Esophagus muscularis mucosa (tissue), 4 donors: ENCODE measurements around the gene PCDH1. TPM values are rescaled to one million over a fixed set of nuclear protein-coding genes. Genes with fewer than 3 reads are reported as not detected.
"Not testable (repeated sequence)": the region's sequence is repeated elsewhere in the genome, so short reads cannot be mapped to it uniquely, and the experiment has no call there.

ENCODE experiments used
- DNase-seq: peaks from one replicate; pipeline ENCODE4 v3.0.0-alpha.2; 2017; ENCODE audit errors: extremely low spot score
- H3K27ac ChIP-seq, 4 donors: fragments of 200-600 bp; sonication (generic); replicated peaks in 1 of 4; 1 replicate in 3 of 4; 2 replicates in 1 of 4; pipeline ENCODE4 v1.5.1; 2016 to 2019; ENCODE audit warnings: mild to moderate bottlenecking in 1 of 4
- H3K27me3 ChIP-seq, 4 donors: fragments of 200-600 bp; sonication (generic); one replicate each; pipeline versions ENCODE4 v1.5.1 to v1.6.0; 2016 to 2019
- H3K36me3 ChIP-seq, 4 donors: fragments of 200-600 bp; sonication (generic); one replicate each; pipeline ENCODE4 v1.5.1; 2016 to 2019
- H3K4me1 ChIP-seq, 4 donors: fragments of 200-600 bp; sonication (generic); one replicate each; pipeline ENCODE4 v1.5.1; 2016 to 2019
- H3K4me3 ChIP-seq, 4 donors: fragments of 200-600 bp; sonication (generic); 1 replicate in 2 of 4; 2 replicates in 2 of 4; pipeline ENCODE4 v1.5.1; 2016 to 2019; ENCODE audit warnings: mild to moderate bottlenecking in 4 of 4, moderate library complexity in 1 of 4
- H3K9me3 ChIP-seq, 4 donors: fragments of 200-600 bp; sonication (generic); 1 replicate in 3 of 4; 2 replicates in 1 of 4; pipeline ENCODE4 v1.5.1; 2016 to 2019
- CTCF ChIP-seq, 3 experiments: fragments of 200-600 bp in 2 of 3; fragments of 450-650 bp in 1 of 3; sonication (generic) in 2 of 3; IDR thresholded peaks; one replicate each; pipeline ENCODE4 v1.5.1; 2017 to 2019; ENCODE audit warnings: antibody characterized with exemption in 3 of 3, mild to moderate bottlenecking in 2 of 3, moderate library complexity in 1 of 3
- EP300 ChIP-seq: sonication (generic); formaldehyde crosslinking; IDR thresholded peaks from one replicate; pipeline ENCODE4 v1.6.1; 2017; ENCODE audit warnings: antibody characterized with exemption
- POLR2A ChIP-seq: fragments of 450-650 bp; IDR thresholded peaks from one replicate; pipeline ENCODE4 v1.6.1; 2017; ENCODE audit warnings: antibody characterized with exemption, moderate library complexity, mild to moderate bottlenecking, low read depth
- POLR2AphosphoS5 ChIP-seq, 2 donors: sonication (generic); formaldehyde crosslinking; IDR thresholded peaks; one replicate each; pipeline ENCODE4 v1.6.1; 2017; ENCODE audit warnings: antibody characterized with exemption in 2 of 2
- WGBS: methylation state at CpG from one replicate; pipeline ENCODE4 v1.1.5; 2018; 5-methylcytosine and 5-hydroxymethylcytosine counted together
- intact Hi-C: fragments of 100-400 bp; cut with DNase I; formaldehyde crosslinking; loops from one replicate; pipeline ENCODE4 v1.15.1; 2023
- total RNA-seq, 4 donors: library from RNA; depleted of rRNA; stranded (reverse); fragments of >200 nt; gene quantifications; one replicate each; pipeline versions ENCODE4 v1.1.0 to v1.2.1, GENCODE V29; 2016

Gene PCDH1
- total RNA-seq, 4 donors from 2014 or later = 18.7 to 57.8 (median 38.2) TPM

GRCh38 chr5:141824717-141825116 lies 53.5 kb downstream of the PCDH1 start:
- H3K36me3 ChIP-seq = peaks cover 0 to 16% (median 0%) of the 10 kb centered on the region in 4 donors
- TF ChIP-seq EP300 = no peak
- no peak overlapping the region for H3K27ac ChIP-seq
- no peak for DNase-seq
- intact Hi-C loops = no loop called here
- H3K4me1 ChIP-seq = peaks cover 0 to 39% (median 25%) of the 10 kb centered on the region in 4 donors
- WGBS = 72% methylated on average over 3 of the region's 3 CpGs
- peaks cover 0 to 21% (median 0%) of the 10 kb centered on the region in 4 donors for H3K27me3 ChIP-seq
- H3K4me3 ChIP-seq = no peak overlapping the region
- H3K9me3 ChIP-seq = no peaks in the 10 kb centered on the region

- Histone ChIP-seq H3K27ac (peak overlapping the region; percentile 64 to 79 (median 74)), H3K36me3 (peaks cover 0 to 16% (median 0%) of the 10 kb centered on the region in 4 donors), H3K4me3 (no peak overlapping the region), H3K27me3 (peaks cover 0 to 24% (median 0%) of the 10 kb centered on the region in 4 donors), H3K4me1 (peaks cover 0 to 39% (median 25%) of the 10 kb centered on the region in 4 donors), H3K9me3 (no peaks in the 10 kb centered on the region)
- 82% methylated on average over 2 of the region's 3 CpGs for WGBS
- TF ChIP-seq POLR2AphosphoS5 (IDR thresholded peaks at IDR 0.05) = no peak
- no peak for TF ChIP-seq POLR2A
- TF ChIP-seq EP300 = no peak
- no peak for TF ChIP-seq CTCF (IDR thresholded peaks at IDR 0.05)
- intact Hi-C loops = no loop called here
- DNase-seq = no peak
These were observed 55.2 kb downstream of the PCDH1 start for GRCh38 chr5:141823056-141823455.

- no peak for DNase-seq
- H3K4me1 ChIP-seq = peaks cover 0 to 39% (median 27%) of the 10 kb centered on the region in 4 donors
- intact Hi-C loops = no loop called here
- WGBS = 41% methylated on average over 2 of the region's 2 CpGs
- H3K4me3 ChIP-seq = no peak overlapping the region
- TF ChIP-seq POLR2AphosphoS5 (IDR thresholded peaks at IDR 0.05) (peak; percentile 37 to 42), EP300 (peak; percentile 44), CTCF (IDR thresholded peaks at IDR 0.05) (no peak), POLR2A (no peak)
- peaks cover 0 to 16% (median 0%) of the 10 kb centered on the region in 4 donors for H3K36me3 ChIP-seq
- H3K27me3 ChIP-seq = peaks cover 0 to 21% (median 0%) of the 10 kb centered on the region in 4 donors
- peak overlapping the region; percentile 64 to 79 (median 74) for H3K27ac ChIP-seq
- no peaks in the 10 kb centered on the region for H3K9me3 ChIP-seq
These were observed 56.1 kb downstream of the PCDH1 start for GRCh38 chr5:141822144-141822543.

GRCh38 chr5:141821430-141821925 lies 56.7 kb downstream of the PCDH1 start:
- intact Hi-C loops = no loop called here
- 65% methylated on average over 3 of the region's 3 CpGs for WGBS
- Histone ChIP-seq H3K9me3 (no peaks in the 10 kb centered on the region), H3K27me3 (peaks cover 0 to 21% (median 0%) of the 10 kb centered on the region in 4 donors), H3K27ac (peak overlapping the region; percentile 64 to 79 (median 74)), H3K36me3 (peaks cover 0 to 16% (median 0%) of the 10 kb centered on the region in 4 donors), H3K4me3 (no peak overlapping the region), H3K4me1 (peaks cover 0 to 39% (median 27%) of the 10 kb centered on the region in 4 donors)
- no peak for DNase-seq
- no peak for TF ChIP-seq CTCF (IDR thresholded peaks at IDR 0.05)
- peak in 1 of 2 donors; percentile 13 for TF ChIP-seq POLR2AphosphoS5 (IDR thresholded peaks at IDR 0.05)

- 92% methylated on average over 11 of the region's 15 CpGs for WGBS
- peak overlapping the region in 3 of 4 donors; percentile 6 to 79 (median 74) for H3K27ac ChIP-seq
- H3K4me3 ChIP-seq = not testable (repeated sequence)
These were observed 57.5 kb downstream of the PCDH1 start for GRCh38 chr5:141820686-141821085.

GRCh38 chr5:141817631-141818030 lies 60.6 kb downstream of the PCDH1 start:
- WGBS = 91% methylated on average over 6 of the region's 6 CpGs
- no peaks in the 10 kb centered on the region for H3K9me3 ChIP-seq
- peak overlapping the region in 2 of 4 donors; percentile 9 to 45 for H3K27ac ChIP-seq
- no peak for DNase-seq
- H3K36me3 ChIP-seq = no peaks in the 10 kb centered on the region
- no peak overlapping the region for H3K4me3 ChIP-seq
- TF ChIP-seq POLR2AphosphoS5 (IDR thresholded peaks at IDR 0.05) = no peak
- TF ChIP-seq POLR2A = no peak
- no peak for TF ChIP-seq CTCF (IDR thresholded peaks at IDR 0.05)
- no peak for TF ChIP-seq EP300
- H3K27me3 ChIP-seq = peaks cover 0 to 29% (median 0%) of the 10 kb centered on the region in 4 donors
- intact Hi-C loops = loop anchor here (10.0 kb wide), 1 partner anchor 113 kb away; no protein-coding TSS in a partner anchor
- peaks cover 0 to 39% (median 24%) of the 10 kb centered on the region in 4 donors for H3K4me1 ChIP-seq

More at GRCh38 chr5:141820686-141821085, 57.5 kb downstream of the PCDH1 start:
- Histone ChIP-seq H3K36me3 (peaks cover 0 to 16% (median 0%) of the 10 kb centered on the region in 4 donors), H3K27me3 (peaks cover 0 to 17% (median 0%) of the 10 kb centered on the region in 4 donors), H3K4me1 (peaks cover 0 to 46% (median 27%) of the 10 kb centered on the region in 4 donors)
- intact Hi-C loops, DNase-seq, H3K9me3 ChIP-seq: not testable (repeated sequence)
